Thymus (tissue), 11 donors: ENCODE results near the gene KATNB1. TPM values are rescaled to one million over a fixed set of nuclear protein-coding genes. Genes with fewer than 3 reads are reported as not detected.
"Not testable (repeated sequence)": the region's sequence is repeated elsewhere in the genome, so short reads cannot be mapped to it uniquely, and the experiment has no call there.

Experiments used
- DNase-seq, 9 donors: peaks; one replicate each; pipeline ENCODE4 v3.0.0-alpha.2; 2013; ENCODE audit warnings: low spot score in 9 of 9, low read depth in 6 of 9, missing footprints in 1 of 9
- H3K27ac ChIP-seq, 2 donors: one replicate each; pipeline ENCODE4 v1.5.1; 2013; ENCODE audit warnings: control low read depth in 1 of 2, low read depth in 1 of 2, low read length in 1 of 2, mild to moderate bottlenecking in 1 of 2, moderate library complexity in 1 of 2
- H3K27me3 ChIP-seq, 2 donors: one replicate each; pipeline ENCODE4 v1.5.1; 2013; ENCODE audit warnings: low read length in 1 of 2; ENCODE audit not compliant: control insufficient read depth in 2 of 2, insufficient read depth in 1 of 2
- H3K36me3 ChIP-seq, 2 donors: one replicate each; pipeline ENCODE4 v1.5.1; 2013; ENCODE audit warnings: low read length in 1 of 2, mild to moderate bottlenecking in 1 of 2, moderate library complexity in 1 of 2; ENCODE audit not compliant: control insufficient read depth in 2 of 2, insufficient read depth in 2 of 2
- H3K4me1 ChIP-seq, 2 donors: one replicate each; pipeline ENCODE4 v1.5.1; 2013; ENCODE audit warnings: low read length in 2 of 2; ENCODE audit not compliant: control insufficient read depth in 2 of 2, insufficient read depth in 2 of 2
- H3K4me3 ChIP-seq, 2 donors: one replicate each; pipeline ENCODE4 v1.5.1; 2013; ENCODE audit warnings: low read length in 2 of 2, control low read depth in 1 of 2, mild to moderate bottlenecking in 1 of 2
- H3K9me3 ChIP-seq, 2 donors: one replicate each; pipeline ENCODE4 v1.5.1; 2013; ENCODE audit warnings: low read length in 1 of 2, mild to moderate bottlenecking in 1 of 2; ENCODE audit not compliant: control insufficient read depth in 2 of 2, insufficient read depth in 1 of 2
- WGBS: extraction: QIAGEN DNeasy Blood & Tissue Kit; methylation state at CpG from one replicate; pipeline ENCODE4 v1.1.7; 2013; 5-methylcytosine and 5-hydroxymethylcytosine counted together
- polyA plus RNA-seq: library from polyadenylated mRNA; stranded (reverse); fragments of 200-250 nt; gene quantifications from one replicate; pipeline ENCODE4 v1.2.3, GENCODE V29; 2013
- total RNA-seq: library from RNA; stranded (reverse); fragments of 120-200 nt; gene quantifications from one replicate; pipeline ENCODE4 v1.2.4, GENCODE V29; 2013
- donor health status: healthy.

KATNB1 gene
- total and polyA plus RNA-seq, 2 donors: 13.3 to 15.1 TPM

DNA sequence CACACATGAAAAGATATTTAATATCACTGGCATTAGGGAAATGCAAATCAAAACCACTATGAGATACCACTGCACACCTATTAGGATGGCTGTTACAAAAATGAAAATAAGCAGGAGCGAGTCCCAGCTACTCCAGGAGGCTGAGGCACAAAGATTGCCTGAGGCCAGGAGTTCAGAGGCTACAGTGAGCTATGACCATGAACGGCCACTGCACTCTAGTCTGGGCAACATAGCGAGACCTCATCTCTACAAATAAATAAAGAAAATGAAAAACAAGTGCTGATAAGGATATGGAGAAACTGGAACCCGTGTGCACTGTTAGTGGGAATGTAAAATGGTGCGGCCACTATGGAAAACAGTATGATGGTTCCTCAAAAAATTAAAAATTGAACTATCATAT, 43.1 kb downstream of the KATNB1 start:
- Histone ChIP-seq H3K4me3 (no peak overlapping the region), H3K27ac (no peak overlapping the region), H3K9me3 (no peaks in the 10 kb centered on the region), H3K36me3 (no peaks in the 10 kb centered on the region), H3K4me1 (peaks cover 0 to 11% of the 10 kb centered on the region in 2 donors), H3K27me3 (no peaks in the 10 kb centered on the region)
- no peak for DNase-seq
- 98% methylated on average over 5 of the region's 5 CpGs for WGBS

DNA sequence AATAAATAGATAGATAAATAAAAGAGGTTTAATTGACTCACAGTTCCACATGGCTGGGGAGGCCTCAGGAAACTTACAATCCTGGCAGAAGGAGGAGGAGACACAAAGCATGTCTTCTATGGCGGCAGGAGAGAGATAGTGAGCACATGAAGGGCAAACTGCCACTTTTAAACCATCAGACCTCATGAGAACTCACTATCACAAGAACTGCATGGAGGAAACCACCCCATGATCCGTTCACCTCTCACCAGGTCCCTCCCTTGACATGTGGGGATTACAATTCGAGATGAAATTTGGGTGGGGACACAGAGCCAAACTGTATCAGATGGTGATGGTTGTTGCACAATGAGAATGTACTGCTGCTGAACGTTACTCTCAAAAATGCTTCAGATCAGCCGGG, 44.3 kb downstream of the KATNB1 start:
- H3K4me1 ChIP-seq: peaks cover 0 to 11% of the 10 kb centered on the region in 2 donors
- not testable (repeated sequence) for H3K27ac ChIP-seq, H3K9me3 ChIP-seq, H3K27me3 ChIP-seq, H3K36me3 ChIP-seq, DNase-seq, H3K4me3 ChIP-seq
- WGBS: 93% methylated on average over 5 of the region's 5 CpGs

DNA sequence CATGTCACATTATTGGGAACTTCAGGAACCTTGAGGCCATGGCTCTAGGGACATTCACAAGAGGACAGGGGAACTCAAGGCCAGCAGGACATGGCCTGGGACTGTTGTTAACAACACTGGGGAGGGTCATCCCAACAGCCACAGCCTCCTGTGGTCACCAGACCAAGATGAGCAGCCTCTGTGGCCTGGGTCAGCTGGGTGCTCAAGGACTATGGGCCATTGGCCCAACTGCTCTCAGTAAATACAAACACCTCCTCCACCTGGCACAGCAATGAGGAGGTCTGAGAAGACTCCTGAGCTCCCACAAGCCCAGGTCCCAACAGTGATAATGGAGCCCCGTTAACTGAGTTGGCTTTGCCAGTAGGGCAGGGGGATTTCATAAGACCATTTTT, 45.8 kb downstream of the KATNB1 start:
- Histone ChIP-seq H3K4me3 (no peak overlapping the region), H3K27me3 (no peaks in the 10 kb centered on the region), H3K27ac (no peak overlapping the region), H3K36me3 (no peaks in the 10 kb centered on the region), H3K9me3 (no peaks in the 10 kb centered on the region), H3K4me1 (no peaks in the 10 kb centered on the region)
- 47% methylated on average over 1 of the region's 1 CpG for WGBS
- DNase-seq: no peak

DNA sequence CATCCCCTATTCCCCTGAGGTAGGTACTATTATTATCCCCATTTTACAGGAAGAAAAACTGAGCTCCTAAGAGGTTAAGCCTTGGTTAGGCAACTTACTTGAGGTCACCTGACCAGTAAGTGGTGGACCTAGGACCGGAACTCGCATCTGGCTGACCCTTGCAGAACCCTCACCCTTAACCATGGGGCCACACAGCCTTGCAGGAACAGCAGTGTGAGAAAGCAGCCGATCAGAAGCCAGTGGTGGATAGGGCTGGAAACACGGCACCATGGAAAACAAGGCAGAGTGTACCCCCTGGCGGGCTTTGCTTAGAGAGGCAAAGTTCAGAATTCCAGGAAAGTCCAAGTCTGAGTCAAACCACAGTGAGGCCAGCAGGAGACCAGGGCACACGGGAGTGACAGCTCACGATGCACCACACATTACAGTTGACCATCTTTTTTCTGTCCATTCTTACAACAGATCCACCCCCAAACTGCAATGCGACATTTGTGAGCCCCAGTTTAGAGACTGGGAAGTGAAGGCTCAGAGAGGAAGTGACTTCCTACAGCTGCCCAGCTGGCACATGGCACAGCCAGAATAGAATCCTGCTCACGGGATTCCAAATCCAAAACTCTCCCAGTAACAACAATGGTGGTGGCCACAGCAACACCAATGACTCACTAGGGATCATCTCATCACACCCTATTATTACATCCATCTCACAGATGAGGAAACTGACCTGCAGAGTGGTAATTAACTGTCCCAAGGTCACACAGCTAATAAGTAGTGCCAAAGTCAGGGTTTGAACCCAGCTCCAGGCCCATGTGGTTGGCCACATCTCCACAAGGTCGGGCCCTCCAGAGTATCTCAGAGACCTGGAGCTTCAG, 46.4 kb downstream of the KATNB1 start:
- Histone ChIP-seq H3K36me3 (no peaks in the 10 kb centered on the region), H3K4me1 (no peaks in the 10 kb centered on the region), H3K9me3 (no peaks in the 10 kb centered on the region), H3K4me3 (no peak overlapping the region), H3K27ac (no peak overlapping the region), H3K27me3 (no peaks in the 10 kb centered on the region)
- DNase-seq: no peak
- 97% methylated on average over 10 of the region's 10 CpGs for WGBS

DNA sequence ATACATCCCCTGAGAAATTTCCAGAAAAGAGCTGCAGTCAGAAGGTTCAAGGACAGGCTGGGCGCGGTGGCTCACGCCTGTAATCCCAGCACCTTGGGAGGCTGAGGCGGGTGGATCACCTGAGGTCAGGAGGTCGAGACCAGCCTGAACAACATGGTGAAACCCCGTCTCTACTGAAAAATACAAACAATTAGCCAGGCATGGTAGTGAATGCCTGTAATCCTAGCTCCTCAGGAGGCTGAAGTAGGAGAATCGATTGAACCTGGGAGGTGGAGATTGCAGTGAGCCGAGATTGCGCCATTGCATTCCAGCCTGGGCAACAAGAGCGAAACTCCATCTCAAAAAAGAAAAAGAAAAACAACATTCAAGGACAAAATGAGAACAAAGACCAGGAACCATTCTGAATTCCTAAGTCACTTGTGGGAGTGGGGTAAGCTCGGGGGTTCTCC, 47.1 kb downstream of the KATNB1 start:
- not testable (repeated sequence) for H3K36me3 ChIP-seq, DNase-seq, H3K4me3 ChIP-seq, H3K9me3 ChIP-seq, H3K27ac ChIP-seq, H3K4me1 ChIP-seq, H3K27me3 ChIP-seq
- 97% methylated on average over 11 of the region's 11 CpGs for WGBS

DNA sequence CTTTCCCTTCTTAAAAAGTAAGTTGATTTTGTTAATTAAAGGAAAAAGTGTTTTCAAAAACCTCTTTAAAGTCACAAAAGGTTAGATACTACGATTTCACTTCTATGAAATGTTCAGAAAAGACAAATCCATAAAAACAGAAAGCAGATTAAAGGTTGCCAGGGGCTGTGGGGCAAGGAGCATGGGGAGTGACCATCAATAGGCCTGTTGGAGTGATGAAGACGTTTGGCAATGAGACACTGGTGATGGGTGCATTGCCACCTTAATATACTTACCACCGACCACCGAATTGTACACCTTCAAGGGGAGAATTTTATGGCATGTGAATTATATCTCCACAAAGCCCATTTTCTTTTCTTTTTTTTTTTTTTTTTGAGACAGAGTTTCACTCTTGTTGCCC, 47.5 kb downstream of the KATNB1 start:
- no peak for DNase-seq
- no peaks in the 10 kb centered on the region for H3K27me3 ChIP-seq
- no peak overlapping the region for H3K27ac ChIP-seq
- H3K4me1 ChIP-seq: no peaks in the 10 kb centered on the region
- 96% methylated on average over 4 of the region's 4 CpGs for WGBS
- no peaks in the 10 kb centered on the region for H3K36me3 ChIP-seq
- no peak overlapping the region for H3K4me3 ChIP-seq
- no peaks in the 10 kb centered on the region for H3K9me3 ChIP-seq

DNA sequence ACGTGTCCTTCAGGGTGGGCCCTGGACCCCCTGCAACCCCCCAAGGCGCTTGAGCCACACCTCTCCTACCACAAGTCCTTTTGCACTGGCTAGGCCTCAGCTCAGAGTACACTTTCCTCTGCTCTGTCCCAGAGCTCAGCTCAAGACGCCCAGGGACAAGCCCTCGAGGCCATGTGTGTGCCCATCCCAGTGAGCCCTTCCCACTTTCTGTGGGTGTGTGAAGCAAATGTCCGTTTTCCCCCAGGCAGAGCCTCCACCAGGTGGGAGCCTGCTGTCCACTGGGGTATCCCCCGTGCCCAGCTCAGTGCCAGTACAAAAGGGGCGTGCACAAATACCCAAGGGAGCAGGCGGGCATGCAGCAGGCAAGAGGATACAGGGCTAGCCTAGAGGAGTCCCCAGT, 48.3 kb downstream of the KATNB1 start:
- WGBS: 94% methylated on average over 8 of the region's 8 CpGs
- no peak overlapping the region for H3K27ac ChIP-seq
- no peaks in the 10 kb centered on the region for H3K9me3 ChIP-seq
- H3K36me3 ChIP-seq: no peaks in the 10 kb centered on the region
- H3K27me3 ChIP-seq: no peaks in the 10 kb centered on the region
- no peak overlapping the region for H3K4me3 ChIP-seq
- no peaks in the 10 kb centered on the region for H3K4me1 ChIP-seq
- DNase-seq: no peak

DNA sequence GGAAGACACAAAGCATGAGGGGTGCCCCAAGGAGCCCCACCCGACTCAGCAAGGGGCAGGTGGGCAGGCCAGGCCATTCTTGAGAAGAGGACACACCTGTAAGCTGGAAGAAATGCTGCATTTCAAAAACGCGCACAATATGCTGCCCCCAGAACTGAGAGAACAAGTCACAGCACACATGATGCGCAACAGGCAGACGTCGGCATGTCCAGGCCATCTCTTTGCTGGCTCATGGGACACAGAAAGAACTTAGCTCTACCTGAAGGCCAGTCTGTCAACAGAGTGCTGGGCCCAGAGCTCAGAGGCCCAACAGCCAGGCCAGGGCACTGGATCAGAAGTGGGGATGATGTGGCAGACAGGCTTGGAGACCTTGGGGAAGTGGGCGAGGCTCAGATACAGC, 48.8 kb downstream of the KATNB1 start:
- WGBS: 92% methylated on average over 7 of the region's 7 CpGs

DNA sequence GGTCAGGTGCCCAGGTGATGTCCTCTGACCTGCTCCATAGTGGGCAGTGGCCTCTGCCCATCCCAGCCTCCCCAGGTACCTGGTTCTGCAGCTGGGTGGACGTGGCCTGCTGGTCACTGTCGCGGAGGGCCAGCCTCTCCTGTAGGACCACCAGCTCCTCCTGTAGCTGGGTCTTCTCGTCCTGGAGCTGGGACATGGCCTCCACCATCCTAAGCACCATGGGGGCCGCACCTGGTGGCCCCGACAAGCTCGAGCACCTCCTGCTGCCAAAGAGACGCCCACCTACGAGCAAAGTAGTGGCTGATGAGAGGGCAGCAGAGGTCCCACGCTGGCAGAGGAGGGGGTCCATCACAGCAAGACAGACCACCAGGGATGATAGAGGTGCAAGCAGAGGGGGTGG, 49.8 kb downstream of the KATNB1 start:
- Histone ChIP-seq H3K27me3 (no peaks in the 10 kb centered on the region), H3K9me3 (no peaks in the 10 kb centered on the region), H3K27ac (no peak overlapping the region), H3K4me3 (no peak overlapping the region), H3K4me1 (no peaks in the 10 kb centered on the region), H3K36me3 (no peaks in the 10 kb centered on the region)
- DNase-seq: no peak
- 97% methylated on average over 10 of the region's 10 CpGs for WGBS

More for the DNA sequence above, 48.8 kb downstream of the KATNB1 start:
- H3K9me3 ChIP-seq: no peaks in the 10 kb centered on the region
- DNase-seq: no peak
- H3K4me3 ChIP-seq: no peak overlapping the region
- no peaks in the 10 kb centered on the region for H3K4me1 ChIP-seq
- H3K27me3 ChIP-seq: no peaks in the 10 kb centered on the region
- no peak overlapping the region for H3K27ac ChIP-seq
- no peaks in the 10 kb centered on the region for H3K36me3 ChIP-seq
